Coronary artery (tissue), 2 donors: ENCODE results near the gene CHST3.

Experiments
- DNase-seq: peaks from one replicate; pipeline ENCODE4 v3.0.0-alpha.2; 2017; ENCODE audit warnings: low spot score
- H3K27ac ChIP-seq, 2 donors: fragments of 200-600 bp; sonication (generic); one replicate each; pipeline ENCODE4 v1.5.1; 2016 to 2019
- H3K4me3 ChIP-seq: fragments of 200-600 bp; sonication (generic); 2 replicates; pipeline ENCODE4 v1.5.1; 2016; ENCODE audit warnings: mild to moderate bottlenecking, moderate library complexity
- TF ChIP-seq, protein P1 (sequence below): fragments of 200-600 bp; sonication (generic); IDR thresholded peaks from one replicate; pipeline ENCODE4 v1.5.1; 2019; ENCODE audit warnings: antibody characterized with exemption

The CHST3 gene

DNA sequence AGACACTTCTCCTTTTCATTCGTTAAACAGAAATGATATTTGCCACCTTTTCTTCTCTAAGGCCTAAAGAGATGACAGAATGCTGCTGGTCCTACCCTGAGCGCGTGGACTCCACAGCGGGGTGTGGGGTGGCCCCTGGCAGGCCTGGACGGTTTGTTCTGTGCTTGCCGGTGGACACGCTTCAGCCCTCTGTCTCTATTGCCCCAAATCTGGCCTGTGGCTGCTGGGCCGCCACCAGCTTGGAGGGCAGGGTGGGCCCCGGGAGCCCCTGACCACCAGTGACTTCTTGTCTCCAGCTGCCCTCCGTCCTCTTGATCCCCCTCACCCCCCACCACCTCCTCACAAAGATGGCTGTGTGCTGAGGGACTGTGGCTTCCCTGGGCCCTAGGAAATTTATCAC lies 5.7 kb downstream of the CHST3 start:
- no peak for DNase-seq
- TF ChIP-seq, protein P1, sequence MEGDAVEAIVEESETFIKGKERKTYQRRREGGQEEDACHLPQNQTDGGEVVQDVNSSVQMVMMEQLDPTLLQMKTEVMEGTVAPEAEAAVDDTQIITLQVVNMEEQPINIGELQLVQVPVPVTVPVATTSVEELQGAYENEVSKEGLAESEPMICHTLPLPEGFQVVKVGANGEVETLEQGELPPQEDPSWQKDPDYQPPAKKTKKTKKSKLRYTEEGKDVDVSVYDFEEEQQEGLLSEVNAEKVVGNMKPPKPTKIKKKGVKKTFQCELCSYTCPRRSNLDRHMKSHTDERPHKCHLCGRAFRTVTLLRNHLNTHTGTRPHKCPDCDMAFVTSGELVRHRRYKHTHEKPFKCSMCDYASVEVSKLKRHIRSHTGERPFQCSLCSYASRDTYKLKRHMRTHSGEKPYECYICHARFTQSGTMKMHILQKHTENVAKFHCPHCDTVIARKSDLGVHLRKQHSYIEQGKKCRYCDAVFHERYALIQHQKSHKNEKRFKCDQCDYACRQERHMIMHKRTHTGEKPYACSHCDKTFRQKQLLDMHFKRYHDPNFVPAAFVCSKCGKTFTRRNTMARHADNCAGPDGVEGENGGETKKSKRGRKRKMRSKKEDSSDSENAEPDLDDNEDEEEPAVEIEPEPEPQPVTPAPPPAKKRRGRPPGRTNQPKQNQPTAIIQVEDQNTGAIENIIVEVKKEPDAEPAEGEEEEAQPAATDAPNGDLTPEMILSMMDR: no peak
- peak overlapping the region; percentile 17 to 94 for H3K27ac ChIP-seq
- peak overlapping the region; percentile 35 for H3K4me3 ChIP-seq

DNA sequence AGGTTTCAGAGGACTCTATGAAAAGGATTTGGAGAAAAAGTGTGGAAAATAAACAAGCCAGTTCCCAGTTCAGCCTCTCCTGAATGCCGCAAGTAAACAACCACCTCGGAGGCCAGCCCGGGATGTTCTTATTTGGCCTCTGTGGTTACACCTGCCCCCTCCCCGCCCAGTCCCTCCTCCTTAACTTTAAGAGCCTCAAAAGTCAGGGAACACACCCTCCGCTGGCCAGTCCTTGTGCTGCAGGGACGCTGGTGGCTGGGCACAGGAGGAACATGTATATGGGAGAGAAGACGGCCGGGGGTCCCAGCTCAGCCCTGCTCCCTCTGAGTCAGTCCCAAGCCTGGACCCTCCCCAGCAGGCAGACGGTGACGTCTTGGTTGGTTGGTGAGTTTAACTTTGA lies 6.1 kb downstream of the CHST3 start:
- TF ChIP-seq, protein P1: no peak
- Histone ChIP-seq H3K27ac (peak overlapping the region; percentile 17 to 94), H3K4me3 (peak overlapping the region; percentile 35)
- DNase-seq: no peak

DNA sequence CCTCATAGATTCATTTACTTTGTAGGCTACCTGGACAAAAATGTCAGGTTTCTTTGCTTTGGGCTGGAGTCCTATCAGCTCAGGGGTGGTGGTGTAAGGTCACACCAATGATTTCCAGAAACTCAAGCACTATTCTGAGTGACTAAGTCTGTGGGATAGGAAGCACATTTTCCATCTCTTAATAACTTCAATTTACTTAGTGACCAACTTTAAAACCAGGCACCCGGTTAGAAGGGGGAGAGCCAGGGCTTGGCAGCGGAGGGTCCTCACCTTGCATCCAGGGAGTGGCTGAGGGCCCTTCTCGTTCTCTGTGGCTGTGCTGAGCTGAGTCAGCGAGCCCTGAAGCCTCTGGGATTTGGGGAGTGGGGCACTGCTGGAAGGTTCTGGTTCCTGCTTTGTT lies 6.7 kb downstream of the CHST3 start:
- peak overlapping the region; percentile 35 for H3K4me3 ChIP-seq
- TF ChIP-seq, protein P1: no peak
- peak overlapping the region; percentile 17 to 94 for H3K27ac ChIP-seq
- DNase-seq: no peak

DNA sequence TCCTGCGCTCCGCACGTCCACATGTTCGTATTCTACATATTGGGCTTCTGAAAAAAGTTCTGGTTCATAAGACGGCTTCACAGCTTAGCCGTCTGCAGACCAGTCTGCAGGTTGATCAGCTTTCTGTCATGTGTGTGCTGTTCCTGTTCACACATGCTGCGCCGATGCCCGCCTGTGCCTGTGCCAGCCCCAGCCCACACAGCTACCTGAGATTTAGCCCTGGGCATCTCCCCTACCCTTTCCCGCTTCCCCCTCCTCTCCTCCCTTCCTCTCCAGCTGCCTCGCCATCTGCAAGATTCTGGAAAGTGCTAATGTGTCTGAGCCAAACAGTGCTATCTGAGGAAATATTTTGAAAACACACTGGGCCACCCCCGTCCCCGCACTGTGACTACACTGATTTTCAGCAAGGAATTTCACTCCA lies 7.1 kb downstream of the CHST3 start:
- H3K4me3 ChIP-seq: peak overlapping the region; percentile 35
- peak overlapping the region; percentile 17 to 94 for H3K27ac ChIP-seq
- DNase-seq: no peak
- TF ChIP-seq, protein P1: no peak

DNA sequence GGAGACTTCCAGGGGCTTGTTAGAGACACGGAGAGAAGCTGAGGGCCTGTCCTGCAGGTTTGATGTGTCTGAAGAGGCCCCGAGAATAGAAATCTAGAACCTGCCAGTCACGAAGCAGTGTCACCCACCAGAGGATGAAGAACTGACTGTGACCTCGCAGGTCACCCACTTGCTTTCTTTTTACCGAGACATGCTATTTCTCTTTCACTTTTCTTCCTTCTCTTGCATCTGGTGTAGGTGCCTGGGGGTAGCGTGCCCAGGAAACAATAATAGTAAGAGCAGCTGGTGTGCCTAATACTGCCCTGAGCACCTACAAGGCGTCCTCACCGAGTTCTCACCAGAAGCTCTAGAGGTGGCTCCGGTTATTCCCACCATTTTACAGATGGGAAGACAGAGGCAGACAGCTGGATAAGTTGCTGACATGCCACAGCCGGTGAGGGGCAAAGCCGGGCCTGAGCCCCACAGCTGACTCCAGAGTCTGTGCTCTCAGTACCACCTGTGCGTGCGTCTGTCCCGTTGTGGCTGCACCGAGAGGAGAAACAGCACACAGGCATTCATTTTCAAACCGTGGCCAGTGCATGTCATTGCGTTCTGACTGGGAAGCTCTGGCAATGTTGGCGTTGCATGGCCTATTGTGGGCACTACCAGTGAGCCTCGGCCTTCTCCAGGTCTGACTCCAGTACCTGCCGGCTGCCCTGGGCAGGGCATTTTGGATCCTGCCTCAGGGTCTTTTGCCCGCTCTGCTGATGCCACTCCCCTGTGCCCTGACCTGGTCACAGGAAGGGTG lies 7.8 kb downstream of the CHST3 start:
- TF ChIP-seq, protein P1: no peak
- H3K4me3 ChIP-seq: peak overlapping the region; percentile 35
- DNase-seq: no peak
- peak overlapping the region; percentile 40 to 94 for H3K27ac ChIP-seq

DNA sequence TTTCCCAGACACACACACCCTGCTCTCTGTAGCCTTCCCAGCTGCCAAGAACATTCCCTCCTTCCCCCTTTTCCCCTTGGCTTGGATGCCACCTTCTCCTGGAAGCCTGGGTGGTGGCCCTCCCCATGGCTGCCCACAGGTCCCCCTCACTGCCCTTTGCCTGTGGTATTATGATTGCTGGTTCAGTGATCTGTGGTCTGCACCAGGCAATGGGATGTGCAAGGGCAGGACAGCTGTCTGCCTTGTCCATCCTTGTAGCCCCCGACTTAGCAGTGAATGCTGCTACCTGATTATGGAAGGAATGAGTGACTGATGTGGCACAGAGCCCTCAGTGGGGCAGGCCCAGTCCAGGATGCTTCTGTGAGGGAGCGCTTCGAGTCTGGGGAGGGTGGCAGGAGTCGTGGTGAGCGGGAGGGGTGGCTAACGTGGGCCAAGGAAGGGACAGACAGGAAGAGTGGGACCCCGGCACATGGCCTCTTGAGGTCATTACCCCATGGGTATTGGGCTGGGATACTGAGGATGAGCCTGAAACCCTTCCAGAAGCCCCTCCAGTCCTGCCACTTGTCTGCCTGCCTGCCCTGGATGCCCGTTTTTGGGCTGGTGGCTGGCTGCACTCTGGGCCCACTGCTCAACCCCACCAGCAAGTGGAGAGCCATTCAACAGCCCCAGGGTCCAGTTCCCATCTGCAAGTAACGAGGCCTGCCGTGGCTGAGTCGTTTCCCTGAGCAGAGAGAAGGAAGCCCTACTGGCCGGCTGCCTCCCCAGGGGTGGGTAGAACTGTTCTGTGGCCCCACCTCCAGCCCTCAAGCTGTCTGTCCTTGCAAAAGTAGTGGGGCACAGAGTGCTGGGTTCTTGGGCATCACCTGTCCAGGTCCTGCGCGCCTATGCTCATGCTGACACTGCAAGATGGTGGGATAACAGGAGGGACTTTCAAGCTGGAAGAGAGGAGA lies 8.8 kb downstream of the CHST3 start:
- peak overlapping the region; percentile 9 for H3K4me3 ChIP-seq
- no peak for DNase-seq
- peak overlapping the region; percentile 40 to 94 for H3K27ac ChIP-seq
- TF ChIP-seq, protein P1: no peak
